T-helper 9 cell (primary cell): Measurements from ENCODE around the gene GNB1L.
"Not testable (repeated sequence)": the region's sequence is repeated elsewhere in the genome, so short reads cannot be mapped to it uniquely, and the experiment has no call there.

Experiments
- DNase-seq: peaks from one replicate; pipeline ENCODE4 v3.0.0-alpha.2; 2020

GNB1L gene

DNA sequence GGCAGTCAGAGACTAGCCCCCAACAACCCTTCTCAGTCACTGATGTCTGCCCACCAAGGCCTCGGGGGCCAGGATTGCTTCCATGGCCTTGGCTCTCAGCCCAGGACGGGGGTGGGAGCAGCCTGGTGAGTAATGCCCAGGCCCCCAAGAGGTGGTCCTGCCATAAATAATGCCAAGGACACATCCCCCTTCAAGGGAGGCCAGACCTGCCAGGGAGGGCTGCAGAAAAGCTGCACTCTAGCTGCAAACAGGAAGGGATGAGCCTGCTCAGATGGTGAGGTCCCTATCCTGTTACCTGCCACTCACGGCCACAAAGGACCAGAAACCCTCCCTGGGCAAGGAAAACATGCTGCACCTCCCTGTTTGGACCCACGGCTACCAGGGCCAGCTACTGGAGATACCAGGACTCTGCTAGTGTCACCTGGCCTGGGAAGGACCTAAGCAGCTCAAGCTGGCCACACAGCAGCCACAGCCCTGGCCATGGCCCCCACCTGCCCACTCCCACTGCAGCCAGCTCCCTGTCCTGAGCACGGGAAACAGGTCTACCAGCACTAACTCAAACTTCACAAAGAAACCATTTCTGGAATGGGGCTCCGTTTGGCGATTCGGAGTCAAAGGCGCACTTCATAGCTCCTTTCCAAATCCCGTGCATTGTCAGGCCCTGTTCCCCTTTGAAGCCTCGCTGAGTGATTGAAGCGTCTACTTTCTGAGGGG is 12.1 kb downstream of the GNB1L start:
- no peak for DNase-seq

DNA sequence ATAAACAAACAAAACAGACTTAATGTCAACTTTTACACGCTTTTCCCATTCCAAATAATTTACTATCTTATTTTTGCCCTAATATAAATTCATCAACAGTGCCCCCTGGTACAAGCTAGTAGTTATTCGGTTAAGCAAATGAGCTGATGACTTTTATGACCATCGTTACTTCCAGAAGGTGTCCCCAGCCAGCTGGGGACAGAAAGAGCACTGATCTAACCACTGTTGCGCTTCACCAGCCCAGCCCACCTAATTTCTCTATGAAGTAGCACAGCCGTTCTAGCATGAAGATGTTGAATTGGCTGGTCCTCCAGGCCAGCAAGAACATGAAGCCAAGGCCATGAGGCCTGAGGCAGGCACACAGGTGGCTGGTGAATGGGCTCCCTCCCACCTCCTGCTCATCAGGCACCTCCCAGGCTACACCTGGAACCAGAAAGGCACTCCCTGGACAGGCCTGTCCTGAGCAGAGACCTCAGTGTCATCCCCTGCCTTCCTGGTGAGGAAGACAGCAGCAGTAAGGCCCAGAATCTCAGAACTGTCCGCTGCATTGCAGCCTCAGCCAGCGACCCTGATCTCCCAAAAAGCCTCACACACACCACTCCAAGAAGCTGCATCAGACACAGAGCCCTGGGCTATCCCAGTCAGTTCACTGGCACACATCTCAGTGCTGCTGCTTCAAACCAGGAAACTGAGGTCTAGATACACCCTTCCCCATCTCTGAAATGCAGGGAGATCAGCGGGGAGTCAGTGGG is 12.9 kb downstream of the GNB1L start:
- DNase-seq: no peak

- DNase-seq: no peak
Observed at GRCh38 chr22:19840955-19841640, 13.6 kb downstream of the GNB1L start.

DNA sequence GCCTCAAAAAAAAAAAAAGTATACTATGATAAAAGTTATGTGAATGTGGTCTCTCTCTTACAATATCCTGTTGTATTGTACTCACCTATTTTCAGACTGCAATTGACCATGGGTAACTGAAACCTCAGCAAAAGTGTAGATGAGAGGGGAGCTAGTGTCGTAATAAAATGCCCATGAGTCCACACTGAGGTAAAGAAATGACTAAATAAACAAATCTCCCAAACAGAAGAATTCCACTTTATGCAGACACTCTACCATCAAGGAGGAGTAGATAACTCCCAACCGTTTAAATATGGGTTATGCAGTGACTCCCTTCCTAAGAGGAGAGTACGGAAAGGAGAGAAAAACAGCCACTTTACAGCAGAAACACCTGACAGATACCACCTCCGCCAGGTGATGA is 14.6 kb downstream of the GNB1L start:
- DNase-seq: no peak

GRCh38 chr22:19837915-19838314 is 16.8 kb downstream of the GNB1L start:
- DNase-seq: no peak

DNA sequence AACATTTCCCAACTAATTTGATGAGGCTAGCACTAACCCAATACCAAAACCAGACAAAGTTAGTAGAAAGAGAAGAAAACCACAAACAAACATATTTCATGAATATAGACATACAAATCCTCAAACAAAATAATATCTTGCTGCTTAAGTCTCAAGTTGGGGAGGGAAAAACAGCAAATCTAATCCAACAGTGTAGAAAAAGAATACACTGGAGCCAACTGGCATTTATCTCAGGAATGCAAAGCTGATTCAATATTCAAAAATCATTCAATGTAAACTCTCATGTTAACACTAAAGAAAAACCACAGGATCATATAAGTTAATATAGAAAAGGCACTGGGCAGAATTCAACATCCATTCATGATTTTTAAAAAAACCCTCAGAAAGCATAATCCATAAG is 18.2 kb downstream of the GNB1L start:
- no peak for DNase-seq

- DNase-seq: no peak
Observed at GRCh38 chr22:19834599-19834998, 20.1 kb downstream of the GNB1L start.

DNA sequence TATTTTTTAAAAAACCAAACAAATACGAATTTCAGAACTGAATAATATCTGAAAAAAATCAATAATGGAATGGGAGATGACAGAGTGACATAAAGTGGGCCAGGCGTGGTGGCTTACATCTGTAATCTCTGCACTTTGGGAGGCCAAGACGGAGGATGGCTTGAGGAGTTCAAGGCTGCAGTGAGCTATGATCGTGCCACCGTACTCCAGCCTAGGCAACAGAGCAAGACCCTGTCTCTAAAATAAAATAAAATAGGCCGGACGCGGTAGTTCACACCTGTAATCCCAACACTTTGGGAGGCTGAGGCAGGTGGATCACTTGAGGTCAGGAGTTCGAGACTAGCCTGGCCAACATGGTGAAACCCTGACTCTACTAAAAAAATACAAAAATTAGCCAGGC is 21.3 kb downstream of the GNB1L start:
- not testable (repeated sequence) for DNase-seq

- DNase-seq: no peak
Observed at GRCh38 chr22:19832476-19833108, 22.1 kb downstream of the GNB1L start.

GRCh38 chr22:19831979-19832378 is 22.7 kb downstream of the GNB1L start:
- DNase-seq: not testable (repeated sequence)

DNA sequence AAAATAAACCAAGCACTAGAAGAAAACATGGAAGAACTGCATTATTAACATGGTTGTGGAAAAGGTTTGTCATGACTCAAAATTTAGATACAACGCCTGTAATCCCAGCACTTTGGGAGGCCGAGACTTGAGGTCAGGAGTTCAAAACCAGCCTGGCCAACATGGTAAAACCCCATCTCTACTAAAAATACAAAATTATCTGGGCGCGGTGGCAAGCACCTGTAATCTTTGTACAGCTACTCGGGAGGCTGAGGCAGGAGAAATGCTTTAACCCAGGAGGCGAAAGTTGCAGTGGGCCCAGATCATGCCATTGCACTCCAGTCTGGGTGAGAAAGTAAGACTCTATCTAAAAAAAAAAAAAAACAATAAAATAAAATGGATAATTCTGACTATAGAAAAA is 23.7 kb downstream of the GNB1L start:
- DNase-seq: no peak

GRCh38 chr22:19828035-19828401 is 26.7 kb downstream of the GNB1L start:
- no peak for DNase-seq

GRCh38 chr22:19827341-19828034 is 27.2 kb downstream of the GNB1L start:
- no peak for DNase-seq

- no peak for DNase-seq
Observed at GRCh38 chr22:19826619-19826950, 28.1 kb downstream of the GNB1L start.

GRCh38 chr22:19825904-19826618 is 28.6 kb downstream of the GNB1L start:
- DNase-seq: no peak

GRCh38 chr22:19824926-19825339 is 29.7 kb downstream of the GNB1L start:
- DNase-seq: no peak

DNA sequence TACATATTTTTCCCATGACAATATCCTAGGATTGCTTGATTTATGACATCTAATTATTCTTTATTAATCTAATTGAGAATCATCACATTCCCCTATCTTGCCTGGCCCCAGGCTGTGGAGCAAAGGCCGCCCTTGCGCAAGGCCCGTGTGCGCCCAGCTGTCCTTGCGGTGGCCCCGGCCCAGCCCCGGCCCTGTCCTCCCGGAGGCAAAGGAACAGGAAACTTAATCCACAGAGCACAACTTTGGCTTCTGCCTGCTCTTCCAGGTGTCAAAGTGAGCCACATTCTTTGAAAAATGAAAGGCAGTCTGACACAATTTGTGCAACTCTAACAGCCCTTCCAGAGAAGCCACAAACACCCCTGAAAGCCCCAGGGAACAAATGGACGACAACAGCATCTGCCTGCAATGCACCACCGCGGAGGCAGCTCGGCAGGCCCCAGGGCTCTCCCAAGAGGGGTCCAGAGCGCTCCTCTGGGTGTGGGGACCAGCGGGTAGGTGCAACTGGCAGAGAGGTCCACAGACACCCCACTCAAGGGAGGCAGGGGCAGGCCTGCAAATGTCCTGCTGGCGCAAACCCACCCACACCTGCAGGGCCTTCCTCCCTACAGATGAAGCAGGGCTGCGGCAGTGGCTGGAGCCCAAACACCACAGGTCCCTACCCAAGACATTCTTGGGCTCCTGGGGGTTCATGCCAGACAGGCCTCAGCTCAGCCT is 30.3 kb downstream of the GNB1L start:
- DNase-seq: no peak

- DNase-seq: no peak
Observed at GRCh38 chr22:19823902-19824211, 30.8 kb downstream of the GNB1L start.

- DNase-seq: no peak
Observed at GRCh38 chr22:19823191-19823901, 31.3 kb downstream of the GNB1L start.

GRCh38 chr22:19822301-19823117 is 32.2 kb downstream of the GNB1L start:
- no peak for DNase-seq
